Muscle of arm (tissue), 12 donors: ENCODE measurements around the gene ACP7. TPM values are rescaled to one million over a fixed set of nuclear protein-coding genes. Genes with fewer than 3 reads are reported as not detected.
"Not testable (repeated sequence)": the region's sequence is repeated elsewhere in the genome, so short reads cannot be mapped to it uniquely, and the experiment has no call there.

Experiments used
- DNase-seq: peaks from one replicate; pipeline ENCODE4 v3.0.0-alpha.2; 2013
- polyA plus RNA-seq, 12 donors: library from polyadenylated mRNA; unstranded; fragments of 120-200 nt; gene quantifications; one replicate each; pipeline ENCODE4 v1.2.1, GENCODE V29; 2013; ENCODE audit not compliant: insufficient read length in 12 of 12

The ACP7 gene
- polyA plus RNA-seq, 12 donors = 0.07 to 0.30 (median 0.13) TPM; not detected in 3

DNA sequence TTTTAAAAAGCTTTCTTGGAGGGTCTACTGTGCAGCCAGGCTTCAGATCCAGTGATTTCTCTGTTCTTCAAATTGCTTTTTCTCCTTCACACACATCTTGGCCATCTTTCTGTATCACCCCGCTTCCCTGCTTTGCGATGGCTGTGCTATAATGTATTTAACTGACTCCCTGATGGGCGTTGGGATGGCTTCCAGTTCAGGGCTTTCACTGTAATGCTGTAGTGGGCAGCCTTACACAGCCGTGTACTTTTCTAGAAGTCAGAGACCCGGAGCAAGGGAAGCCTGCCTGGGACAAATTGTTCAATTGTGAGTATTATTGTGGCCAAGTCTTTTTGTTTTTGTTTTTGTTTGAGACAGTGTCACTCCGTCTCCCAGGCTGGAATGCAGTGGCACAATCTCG is 22.0 kb downstream of the ACP7 start:
- DNase-seq = no peak

DNA sequence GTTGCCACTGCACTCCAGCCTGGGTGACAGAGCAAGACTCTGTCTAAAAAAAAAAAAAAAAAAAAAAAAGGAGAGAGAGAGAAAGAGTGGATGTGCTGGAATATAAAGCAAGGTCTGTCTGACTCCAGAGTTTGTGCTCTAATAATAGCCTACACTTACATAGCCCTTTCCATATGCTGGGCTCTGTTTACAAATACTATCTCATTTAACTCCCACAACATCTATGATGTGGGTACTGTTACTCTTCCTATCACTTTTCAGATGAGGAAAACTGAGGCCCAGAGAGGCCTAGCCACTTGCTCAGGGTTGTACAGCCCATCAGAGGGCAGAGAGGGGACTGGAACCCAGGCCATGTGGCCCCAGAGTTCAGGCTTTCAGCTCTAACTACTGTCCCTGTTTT is 25.5 kb downstream of the ACP7 start:
- no peak for DNase-seq

DNA sequence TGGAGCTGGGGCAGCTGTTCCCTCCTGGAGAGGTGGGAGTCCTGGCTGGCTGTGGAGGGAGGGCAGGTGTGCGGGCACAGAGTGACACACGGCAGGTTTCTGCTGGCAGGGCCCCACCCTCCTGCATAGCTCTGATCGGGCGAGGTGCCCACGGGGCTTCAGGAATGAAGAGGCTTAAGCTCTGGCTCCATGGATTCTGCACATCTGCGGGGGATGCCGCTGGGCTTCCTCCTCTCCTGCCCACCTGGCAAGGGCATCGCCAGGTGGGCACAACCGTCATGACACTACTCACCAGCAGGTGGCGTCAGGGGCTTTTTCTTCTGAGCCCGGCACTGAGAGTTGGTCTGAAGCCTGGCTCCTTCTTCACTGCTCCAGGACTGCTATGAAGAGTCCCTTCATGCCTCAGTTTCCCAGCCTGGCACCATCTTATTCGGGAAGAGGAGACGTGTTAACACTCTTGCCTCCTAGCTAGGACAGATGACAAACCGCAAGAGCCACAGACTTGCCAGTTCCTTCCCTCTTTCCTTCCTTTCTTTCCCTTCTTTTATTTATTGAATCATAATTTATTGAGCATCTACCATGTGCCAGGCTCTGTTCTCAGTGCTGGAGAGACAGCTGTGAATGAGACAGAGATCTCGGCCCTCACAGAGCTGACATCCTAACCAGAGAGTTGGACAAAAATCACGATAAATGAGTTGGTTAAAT is 26.2 kb downstream of the ACP7 start:
- DNase-seq = peak; percentile 31

DNA sequence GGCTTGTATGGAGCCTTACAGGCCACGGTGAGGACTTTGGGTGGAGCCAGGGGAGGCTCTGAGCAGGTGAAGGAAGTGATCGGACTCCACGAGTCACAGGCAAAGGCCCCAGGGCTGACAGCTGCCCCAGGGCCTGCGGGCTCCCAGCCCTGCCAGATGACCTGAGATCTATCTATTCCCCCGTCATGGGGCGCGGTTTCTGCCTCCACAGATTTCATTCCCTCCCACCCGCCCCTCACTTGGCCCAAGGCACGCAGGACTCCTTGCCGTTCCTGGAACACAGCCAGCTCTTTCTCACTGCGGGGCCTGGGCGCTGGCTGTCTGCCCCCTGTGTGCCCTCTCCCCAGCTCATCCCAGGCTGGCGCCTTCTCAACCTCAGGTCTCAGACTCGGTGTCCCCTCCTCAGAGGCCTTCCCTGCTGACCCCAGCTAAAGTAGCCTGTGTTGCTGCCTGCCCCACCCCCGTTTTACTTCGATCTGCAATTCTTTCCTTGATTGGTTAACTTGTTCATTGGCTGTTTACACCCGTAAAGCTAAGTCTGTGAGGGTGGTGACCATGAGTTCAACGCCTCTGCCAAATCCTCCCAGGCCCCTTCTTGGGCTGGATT is 27.5 kb downstream of the ACP7 start:
- no peak for DNase-seq

DNA sequence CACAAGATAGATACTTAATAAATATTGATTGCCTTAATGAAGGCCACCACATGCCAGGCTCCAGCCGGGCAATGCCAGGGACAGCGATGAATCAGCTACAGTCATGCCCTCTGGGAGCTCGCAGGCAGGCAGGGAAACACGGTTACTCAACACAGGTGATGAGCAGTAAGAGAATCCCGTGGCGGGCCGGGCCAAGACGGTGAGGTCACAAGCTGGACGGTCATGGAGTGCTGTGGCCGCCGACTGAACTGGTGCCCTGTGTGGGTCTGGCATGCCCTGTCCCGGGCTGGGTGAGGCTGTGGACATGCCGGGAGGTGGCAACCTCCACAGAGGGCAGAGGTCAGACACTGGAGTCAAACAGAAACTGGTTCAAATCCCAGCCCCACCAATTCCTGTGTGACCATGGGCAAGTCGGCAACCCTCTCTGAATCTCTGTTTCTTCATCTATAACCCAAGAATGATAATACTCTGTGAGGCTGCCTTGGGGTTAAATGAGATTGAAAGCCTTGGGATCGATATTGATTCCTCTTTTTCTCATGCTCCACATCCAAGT is 28.2 kb downstream of the ACP7 start:
- DNase-seq = no peak

DNA sequence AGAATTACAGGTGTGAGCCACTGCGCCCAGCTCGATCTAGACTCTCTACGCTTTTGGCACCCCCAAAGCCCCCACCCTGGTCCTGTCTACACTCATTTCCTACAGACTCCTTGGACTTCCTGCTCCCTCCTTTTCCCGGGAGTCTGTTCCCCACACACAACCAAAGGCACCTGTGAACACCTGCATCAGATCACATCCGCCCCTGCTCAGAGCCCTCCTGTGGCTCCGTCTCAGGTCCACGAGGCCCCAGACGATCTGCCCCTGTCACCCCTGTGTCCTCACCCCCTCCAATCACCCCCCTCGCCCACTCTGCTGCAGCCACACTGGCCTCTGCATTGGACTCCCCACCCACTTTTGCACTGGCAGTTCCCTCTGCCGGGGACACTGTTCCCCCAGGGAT is 29.0 kb downstream of the ACP7 start:
- DNase-seq = no peak

DNA sequence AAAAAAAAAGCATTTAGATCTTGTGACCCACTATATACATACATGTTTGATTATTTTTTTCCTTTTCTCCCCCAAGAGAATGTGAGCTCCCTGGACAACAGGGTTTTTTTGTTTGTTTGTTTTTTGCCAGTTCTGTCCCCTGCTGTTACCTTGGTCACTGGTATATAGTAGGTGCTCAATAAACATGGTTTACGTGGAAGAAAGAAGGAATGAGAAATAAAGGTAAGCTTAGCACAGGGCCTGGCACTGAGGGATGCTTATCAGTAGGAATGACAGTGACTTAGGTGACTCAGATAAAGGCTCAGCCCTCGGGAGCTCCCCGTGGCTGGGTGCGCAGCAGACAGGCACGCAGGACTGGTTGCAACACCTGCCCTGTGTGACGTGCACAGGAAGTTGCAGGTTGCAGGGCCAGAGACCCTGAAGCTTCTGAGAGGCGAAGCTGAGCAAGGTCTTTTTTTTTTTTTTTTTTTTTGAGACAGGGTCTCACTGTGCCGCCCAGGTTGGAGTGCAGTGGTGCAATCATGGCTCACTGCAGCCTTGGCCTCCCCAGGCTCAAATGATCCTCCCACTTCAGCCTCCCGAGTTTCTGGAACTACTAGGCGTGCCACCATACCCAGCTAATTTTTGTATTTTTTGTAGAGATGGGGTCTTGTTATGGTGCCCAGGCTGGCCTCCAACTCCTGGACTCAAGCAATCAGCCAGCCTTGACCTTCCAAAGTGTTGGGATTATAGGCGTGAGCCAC is 31.1 kb downstream of the ACP7 start:
- DNase-seq = no peak

DNA sequence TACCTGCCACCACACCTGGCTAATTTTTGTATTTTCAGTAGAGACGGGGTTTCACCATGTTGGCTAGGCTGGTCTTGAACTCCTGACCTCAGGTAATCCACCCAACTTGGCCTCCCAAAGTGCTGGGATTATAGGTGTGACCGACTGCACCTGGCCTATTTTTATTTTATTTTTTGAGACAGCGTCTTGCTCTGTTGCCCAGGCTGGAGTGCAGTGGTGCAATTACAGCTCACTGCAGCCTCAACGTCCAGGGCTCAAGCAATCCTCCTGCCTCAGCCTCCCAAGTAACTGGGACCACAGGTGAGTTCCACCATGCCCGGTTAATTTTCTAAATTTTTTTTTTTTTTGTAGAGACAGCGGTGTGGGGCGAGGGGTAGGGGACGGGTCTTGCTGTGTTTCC is 32.9 kb downstream of the ACP7 start:
- not testable (repeated sequence) for DNase-seq

DNA sequence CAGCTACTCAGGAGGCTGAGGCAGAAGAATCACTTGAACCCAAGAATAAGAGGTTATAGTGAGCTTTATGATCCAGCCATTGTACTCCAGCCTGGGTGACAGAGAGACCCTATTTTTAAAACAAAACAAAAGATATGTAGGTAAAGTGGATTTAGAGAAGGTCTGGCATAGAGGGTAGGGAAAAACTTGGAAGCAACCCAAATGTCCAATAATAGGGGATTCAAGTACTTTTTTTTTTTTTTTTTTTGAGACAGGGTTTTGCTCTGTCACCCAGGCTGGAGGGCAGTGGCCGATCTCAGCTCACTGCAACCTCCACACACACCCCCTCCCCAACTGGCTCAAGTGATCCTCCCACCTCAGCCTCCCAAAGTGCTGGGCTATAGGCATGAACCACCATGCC is 35.7 kb downstream of the ACP7 start:
- DNase-seq = no peak

DNA sequence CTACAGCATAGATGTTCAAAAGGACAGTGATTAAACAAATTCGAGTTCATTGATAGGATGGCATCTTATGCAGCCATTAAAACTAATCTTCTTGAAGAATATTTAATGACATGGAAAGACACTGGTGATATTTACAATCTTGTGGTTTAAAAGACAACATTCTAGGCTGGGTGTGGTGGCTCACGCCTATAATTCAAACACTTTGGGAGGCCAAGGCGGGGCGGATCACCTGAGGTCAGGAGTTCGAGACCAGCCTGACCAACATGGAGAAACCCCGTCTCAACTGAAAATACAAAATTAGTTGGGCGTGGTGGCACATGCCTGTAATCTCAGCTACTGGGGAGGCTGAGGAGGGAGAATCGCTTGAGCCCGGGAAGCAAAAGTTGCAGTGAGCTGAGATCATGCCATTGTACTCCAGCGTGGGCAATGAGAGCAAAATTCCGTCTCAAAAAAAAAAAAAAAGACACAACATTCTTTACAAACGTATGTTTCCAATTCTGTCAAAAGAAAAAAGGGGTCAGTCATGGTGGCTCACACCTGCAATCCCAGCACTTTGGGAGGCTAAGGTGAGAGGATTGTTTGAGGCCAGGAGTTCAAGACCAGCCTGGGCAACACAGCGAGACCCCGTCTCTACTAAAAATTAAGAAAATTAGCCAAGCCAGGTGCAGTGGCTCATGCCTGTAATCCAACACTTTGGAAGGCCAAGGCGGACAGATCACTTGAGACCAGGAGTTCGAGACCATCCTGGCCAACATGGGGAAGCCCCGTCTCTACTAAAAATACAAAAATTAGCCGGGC is 39.0 kb downstream of the ACP7 start:
- no peak for DNase-seq

DNA sequence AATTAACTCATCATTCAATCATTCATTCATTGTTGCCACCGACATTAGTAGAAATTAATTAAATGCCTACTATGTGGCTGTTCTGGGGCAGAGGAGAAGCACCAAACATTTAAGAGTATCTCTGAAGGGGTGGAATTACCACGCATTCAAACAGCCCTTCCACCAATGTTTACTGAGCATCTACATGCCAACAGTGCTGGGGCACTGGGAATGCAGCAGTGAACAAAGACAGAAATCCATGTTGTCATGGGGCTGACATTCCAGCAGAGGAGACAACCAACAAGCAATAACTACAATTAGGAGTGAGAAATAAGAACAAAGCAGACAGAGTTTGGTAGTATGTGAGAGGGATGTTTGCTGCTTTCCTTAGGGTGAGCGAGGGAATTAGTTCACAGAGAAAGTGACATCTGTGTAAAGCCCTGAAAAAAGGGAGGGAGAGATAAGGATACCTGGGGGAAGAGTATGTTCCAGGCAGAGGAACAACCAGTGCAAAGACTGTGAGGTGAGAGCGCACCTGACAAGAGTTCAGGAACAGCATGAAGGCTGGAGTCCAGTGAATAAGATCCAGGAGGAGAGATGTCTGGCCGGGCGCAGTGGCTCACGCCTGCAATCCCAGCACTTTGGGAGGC is 40.1 kb downstream of the ACP7 start:
- DNase-seq = no peak

DNA sequence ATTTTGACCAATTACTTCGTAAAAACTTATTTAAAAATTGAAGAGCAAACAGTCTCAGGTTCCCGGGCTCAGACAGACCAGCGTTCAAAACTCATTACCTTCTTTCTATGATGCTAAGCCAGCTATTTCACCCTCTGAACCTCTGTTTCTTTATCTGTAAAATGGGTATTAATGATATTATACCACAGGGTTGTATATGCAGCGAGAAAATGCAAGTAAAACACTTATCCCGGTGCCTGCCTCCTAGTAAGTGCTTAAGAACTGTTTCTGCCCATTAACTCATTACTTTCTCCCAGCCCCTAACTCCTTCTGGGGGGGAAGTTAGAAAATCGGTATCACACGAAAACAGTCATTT is 41.0 kb downstream of the ACP7 start:
- no peak for DNase-seq

DNA sequence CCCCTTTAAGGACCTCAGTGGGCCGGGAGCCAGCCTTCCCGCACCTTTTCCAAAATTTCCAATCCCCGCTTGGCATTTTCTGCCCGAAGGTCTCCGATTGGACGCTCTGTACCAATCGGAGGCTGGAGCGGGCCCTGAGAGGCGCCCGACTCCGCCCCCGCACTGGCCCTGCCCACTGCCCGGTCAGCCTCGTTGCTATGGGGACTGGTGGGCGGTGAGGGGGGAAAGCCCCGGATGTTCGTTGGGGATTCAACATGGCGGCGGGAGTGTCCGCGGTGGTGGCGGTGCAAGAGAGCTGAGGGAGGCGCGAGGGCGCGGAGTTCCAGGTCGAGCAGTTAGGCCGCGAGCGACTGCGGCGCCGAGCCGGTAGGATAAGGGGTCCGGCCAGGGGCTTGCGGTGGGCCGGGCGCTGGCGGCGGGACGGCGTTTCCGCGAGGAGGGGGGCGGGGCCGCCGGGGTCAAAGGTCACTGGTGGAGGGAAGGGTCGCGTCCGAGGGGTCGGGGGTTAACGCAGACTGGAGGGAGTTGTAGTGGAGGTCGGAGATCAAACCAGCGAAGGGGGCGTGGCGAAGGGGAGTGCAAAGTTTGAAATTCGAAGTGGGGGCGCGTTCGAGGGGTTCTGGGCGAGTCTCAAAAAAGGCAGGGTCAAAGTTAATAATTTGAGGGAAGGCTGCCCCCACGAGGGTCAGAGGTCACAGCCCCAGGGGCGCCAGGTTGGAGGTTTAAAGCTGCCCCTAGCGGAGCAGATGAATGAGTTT is 41.6 kb downstream of the ACP7 start, which contains the start of gene PAK4:
PAK4 (plus strand) TSS at position 233 of the 758 bp plus-strand sequence. CDS start 43,768 bp downstream, outside the sequence.
- DNase-seq = peak; percentile 98

DNA sequence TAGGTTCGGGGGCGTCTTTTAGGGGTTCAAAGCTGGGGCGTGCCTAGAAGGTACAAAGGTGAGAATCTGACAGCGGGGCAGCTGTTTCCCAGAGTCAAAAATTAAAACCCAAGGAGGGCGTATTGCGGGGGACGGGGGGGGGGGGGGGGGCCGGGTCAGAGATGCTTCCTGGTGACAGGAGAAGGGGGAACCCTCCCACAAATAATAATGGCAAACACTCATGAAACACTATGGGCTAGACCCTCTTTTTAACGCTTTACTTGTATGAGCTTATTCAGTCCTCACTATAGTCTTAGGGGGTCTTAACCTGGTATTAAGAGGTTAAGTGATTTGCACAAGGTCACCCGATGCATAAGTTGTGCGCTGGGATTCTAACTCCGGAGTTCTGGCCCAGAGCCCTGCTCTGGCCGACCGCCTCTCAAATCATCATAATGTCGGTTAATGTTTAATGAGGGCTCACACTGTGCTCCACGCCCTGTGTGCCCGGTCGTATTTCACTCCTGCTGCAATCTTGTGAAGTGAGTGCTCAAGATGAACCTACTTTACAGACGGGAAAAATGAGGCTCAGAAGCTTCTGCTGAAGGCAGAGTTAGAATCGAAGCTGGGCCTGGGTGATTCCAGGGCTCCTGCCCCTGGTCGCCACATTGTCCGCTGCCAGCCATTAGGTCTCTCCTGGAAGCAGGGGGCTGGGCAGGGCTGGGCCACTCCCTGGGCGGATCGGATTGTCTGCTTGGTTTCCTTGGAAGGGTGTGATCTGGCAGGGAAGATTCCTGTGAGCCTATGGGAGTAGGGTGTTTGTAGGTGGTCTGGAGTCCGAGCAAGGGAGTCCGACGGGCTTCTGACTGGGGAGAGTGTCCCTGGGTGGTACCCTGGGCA is 42.4 kb downstream of the ACP7 start:
- DNase-seq = no peak

DNA sequence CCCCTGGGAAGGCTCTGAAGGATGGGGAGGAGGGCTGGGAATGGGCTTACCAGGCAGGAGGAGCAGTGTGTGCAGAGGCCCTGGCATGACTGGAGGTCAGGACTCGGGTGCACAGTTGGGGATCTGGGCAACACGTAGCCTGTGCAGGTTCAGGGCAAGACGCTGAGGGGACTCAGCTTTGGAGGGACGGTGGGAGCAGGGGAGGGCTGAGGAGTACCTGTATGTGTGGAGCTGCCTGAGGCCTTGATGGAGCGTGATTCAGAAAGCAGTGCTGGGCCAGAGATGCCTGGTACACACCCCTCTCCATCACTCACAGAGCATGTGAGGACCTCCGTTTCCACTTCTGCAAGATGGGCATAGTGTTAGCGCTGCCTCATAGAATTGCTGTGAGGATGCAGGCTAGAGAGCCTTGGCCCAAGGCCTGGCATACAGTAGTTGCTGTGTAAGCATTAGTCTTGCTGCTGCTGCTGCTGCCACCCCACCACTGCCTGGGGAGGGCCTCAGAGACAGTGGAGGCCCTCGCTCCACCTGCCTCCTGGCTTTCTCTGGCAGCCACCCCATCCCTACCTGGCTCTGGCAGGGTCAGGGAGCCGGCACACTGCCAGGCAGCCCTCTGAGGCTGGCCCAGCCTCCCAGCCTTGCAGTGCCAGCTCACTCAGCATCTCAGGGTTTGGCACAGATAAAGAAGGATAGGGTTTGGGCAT is 43.8 kb downstream of the ACP7 start:
- DNase-seq = no peak

DNA sequence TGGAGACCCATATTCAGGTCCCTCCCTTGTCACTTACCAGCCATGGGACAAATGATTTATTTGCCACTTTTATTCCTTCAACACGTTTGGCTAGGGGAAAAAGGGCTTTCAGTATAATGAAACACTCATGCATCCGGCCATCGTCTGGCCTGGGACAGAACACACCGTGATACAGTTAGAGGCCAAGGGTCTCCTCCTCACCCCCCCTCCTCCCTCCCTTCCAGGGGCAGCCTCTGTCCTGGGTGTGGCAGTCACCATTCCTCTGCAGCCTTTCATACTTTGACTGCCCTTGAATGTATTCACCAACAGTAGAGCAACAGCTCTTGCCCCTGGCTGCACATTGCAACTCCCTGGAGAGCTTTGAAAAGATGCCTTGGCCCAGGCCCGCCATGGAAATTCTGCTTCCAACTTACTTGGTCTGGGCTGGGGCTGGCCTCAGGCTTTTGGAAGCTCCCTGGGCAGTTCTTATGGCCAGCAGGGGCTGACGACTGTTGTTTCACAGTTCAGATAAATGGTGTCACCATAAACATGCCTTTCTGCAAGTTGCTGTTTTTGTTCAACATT is 44.4 kb downstream of the ACP7 start:
- no peak for DNase-seq

DNA sequence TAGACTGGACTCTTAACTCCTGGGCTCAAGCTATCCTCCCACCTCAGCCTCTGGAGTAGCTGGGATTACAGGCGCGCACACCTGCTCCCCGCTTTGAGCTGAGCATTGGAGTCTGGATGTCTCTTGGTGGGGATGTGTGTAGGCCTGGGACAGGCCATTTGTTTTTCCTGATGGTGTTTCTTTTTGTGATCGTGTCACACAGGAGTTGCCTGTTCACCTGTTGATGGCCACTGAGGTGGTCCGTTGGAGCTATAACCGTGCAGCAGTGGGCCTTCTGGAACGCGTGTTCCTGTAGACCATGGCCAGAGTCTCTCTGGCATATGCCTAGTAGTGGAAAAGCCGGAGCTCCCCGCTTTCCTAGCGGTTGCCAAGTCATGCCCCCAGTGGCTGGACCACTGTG is 44.9 kb downstream of the ACP7 start:
- no peak for DNase-seq
